Fibroblast of the aortic adventitia (primary cell): Measurements from ENCODE around the gene NRBF2. TPM values are rescaled to one million over a fixed set of nuclear protein-coding genes. Genes with fewer than 3 reads are reported as not detected.
A peak's percentile ranks its signal among the peaks of the same experiment; 100 is the strongest.

Source experiments
- DNase-seq: peaks from one replicate; pipeline ENCODE4 v3.0.0-alpha.2; 2010; ENCODE audit warnings: low read depth
- H3K4me3 ChIP-seq: 2 replicates; pipeline ENCODE4 v1.5.1; 2011; ENCODE audit warnings: low read depth, mild to moderate bottlenecking, control low read depth, low read length, moderate library complexity
- CTCF ChIP-seq: IDR thresholded peaks from 2 replicates; pipeline ENCODE4 v1.5.1; 2011; ENCODE audit warnings: mild to moderate bottlenecking, low read length, control low read depth, inconsistent platforms; ENCODE audit not compliant: insufficient read depth
- total RNA-seq: library from RNA; depleted of rRNA; stranded (reverse); fragments of >200 nt; gene quantifications from 2 replicates; pipeline ENCODE4 v1.2.3, GENCODE V29; 2012; ENCODE audit warnings: low replicate concordance

NRBF2 gene
- total RNA-seq, 1 donor, result 26.6 TPM

- no peak for DNase-seq
- no peak for TF ChIP-seq CTCF
These were observed 22.2 kb upstream of the NRBF2 start for GRCh38 chr10:63110940-63111339.

GRCh38 chr10:63114031-63114814, 18.9 kb upstream of the NRBF2 start:
- TF ChIP-seq CTCF, result no peak
- peak; percentile 98 for DNase-seq
- no peak overlapping the region for H3K4me3 ChIP-seq

More at GRCh38 chr10:63110940-63111339, 22.2 kb upstream of the NRBF2 start:
- H3K4me3 ChIP-seq, result no peak overlapping the region

GRCh38 chr10:63115732-63116383, 17.3 kb upstream of the NRBF2 start:
- peak; percentile 99 for DNase-seq
- no peak for TF ChIP-seq CTCF
- no peak overlapping the region for H3K4me3 ChIP-seq

- no peak overlapping the region for H3K4me3 ChIP-seq
- peak; percentile 11 for DNase-seq
- no peak for TF ChIP-seq CTCF
These were observed 16.6 kb upstream of the NRBF2 start for GRCh38 chr10:63116452-63117072.

GRCh38 chr10:63119041-63119440, 14.1 kb upstream of the NRBF2 start:
- TF ChIP-seq CTCF, result no peak
- no peak for DNase-seq

GRCh38 chr10:63120554-63120953, 12.6 kb upstream of the NRBF2 start:
- DNase-seq, result peak; percentile 97
- no peak overlapping the region for H3K4me3 ChIP-seq
- TF ChIP-seq CTCF, result peak; percentile 15

More at GRCh38 chr10:63119041-63119440, 14.1 kb upstream of the NRBF2 start:
- H3K4me3 ChIP-seq, result no peak overlapping the region
